ENCODE data around the gene MAPK11. TPM values are rescaled to one million over a fixed set of nuclear protein-coding genes. Genes with fewer than 3 reads are reported as not detected.

Gene MAPK11
- total RNA-seq, 1 donor: 3.0 TPM

GRCh38 chr22:50289151-50289941 lies 19.2 kb upstream of the MAPK11 start:
- H3K4me3 ChIP-seq (ENCODE audit: low read depth, low read length): no peak overlapping the region
- DNase-seq (ENCODE audit: low read depth): no peak
- TF ChIP-seq CTCF (IDR thresholded peaks at IDR 0.05; ENCODE audit: insufficient read depth, low read length): no peak

GRCh38 chr22:50287731-50288130 lies 17.6 kb upstream of the MAPK11 start:
- TF ChIP-seq CTCF (IDR thresholded peaks at IDR 0.05; ENCODE audit: insufficient read depth, low read length): no peak
- no peak for DNase-seq (ENCODE audit: low read depth)
- no peak overlapping the region for H3K4me3 ChIP-seq (ENCODE audit: low read depth, low read length)

GRCh38 chr22:50286701-50287318 lies 16.6 kb upstream of the MAPK11 start:
- TF ChIP-seq CTCF (IDR thresholded peaks at IDR 0.05; ENCODE audit: insufficient read depth, low read length): no peak
- no peak for DNase-seq (ENCODE audit: low read depth)
- H3K4me3 ChIP-seq (ENCODE audit: low read depth, low read length): no peak overlapping the region

- no peak overlapping the region for H3K4me3 ChIP-seq (ENCODE audit: low read depth, low read length)
- DNase-seq (ENCODE audit: low read depth): no peak
- no peak for TF ChIP-seq CTCF (IDR thresholded peaks at IDR 0.05; ENCODE audit: insufficient read depth, low read length)
Observed at GRCh38 chr22:50286275-50286674, 16.1 kb upstream of the MAPK11 start.

- TF ChIP-seq CTCF (IDR thresholded peaks at IDR 0.05; ENCODE audit: insufficient read depth, low read length): no peak
- no peak overlapping the region for H3K4me3 ChIP-seq (ENCODE audit: low read depth, low read length)
- DNase-seq (ENCODE audit: low read depth): no peak
Observed at GRCh38 chr22:50285568-50286229, 15.5 kb upstream of the MAPK11 start.

GRCh38 chr22:50284479-50284878 lies 14.3 kb upstream of the MAPK11 start:
- no peak for TF ChIP-seq CTCF (IDR thresholded peaks at IDR 0.05; ENCODE audit: insufficient read depth, low read length)
- DNase-seq (ENCODE audit: low read depth): no peak
- no peak overlapping the region for H3K4me3 ChIP-seq (ENCODE audit: low read depth, low read length)

Data from fibroblast of the aortic adventitia (primary cell).